Skin epidermis (tissue), 12 donors: ENCODE measurements around the gene ZNF443.
"Not testable (repeated sequence)": the region's sequence is repeated elsewhere in the genome, so short reads cannot be mapped to it uniquely, and the experiment has no call there.

ENCODE experiments used
- H3K27ac ChIP-seq, 21 experiments: fragments of 200-600 bp; sonication (generic) in 11 of 21; one replicate each; pipeline ENCODE4 v1.5.0; 2020; ENCODE audit warnings: mild to moderate bottlenecking in 3 of 21, inconsistent platforms in 2 of 21, moderate library complexity in 2 of 21
- H3K4me3 ChIP-seq, 7 experiments: fragments of 200-600 bp; sonication (generic) in 2 of 7; one replicate each; pipeline ENCODE4 v1.5.0; 2020; ENCODE audit warnings: inconsistent platforms in 2 of 7, mild to moderate bottlenecking in 2 of 7, moderate library complexity in 1 of 7

The ZNF443 gene

GRCh38 chr19:12425888-12426274, 14.9 kb downstream of the ZNF443 start:
- no peak overlapping the region for H3K27ac ChIP-seq
- no peak overlapping the region for H3K4me3 ChIP-seq

DNA sequence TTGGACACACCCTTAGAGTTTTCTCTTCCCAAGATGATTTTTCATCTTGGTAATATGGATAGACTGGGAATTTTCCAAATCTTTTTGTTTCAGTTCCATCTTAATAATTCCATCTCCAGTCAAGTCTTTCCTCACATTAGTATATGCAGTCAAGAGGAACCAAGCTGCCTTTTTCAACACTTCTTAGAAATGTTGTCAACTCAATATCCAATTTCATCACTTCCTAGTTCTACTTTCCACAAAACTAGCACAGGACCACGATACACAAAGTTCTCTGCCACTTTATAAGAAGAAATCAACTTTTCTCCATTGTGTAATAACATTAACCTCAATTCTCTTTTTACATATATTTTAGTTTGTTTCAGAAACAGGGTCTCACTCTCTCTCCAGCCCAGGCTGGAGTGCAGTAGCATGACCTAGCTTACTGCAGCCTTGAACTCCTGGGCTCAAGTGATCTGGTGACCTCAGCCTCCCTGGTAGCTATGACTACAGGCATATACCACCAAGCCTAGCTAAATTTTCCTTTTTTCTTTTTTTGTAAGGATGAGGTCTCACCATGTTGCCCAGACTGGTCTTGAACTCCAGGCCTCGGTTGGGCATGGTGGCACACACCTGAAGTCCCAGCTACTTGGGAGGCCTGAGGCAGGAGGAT, 15.5 kb downstream of the ZNF443 start:
- Histone ChIP-seq H3K27ac (no peak overlapping the region), H3K4me3 (no peak overlapping the region)

DNA sequence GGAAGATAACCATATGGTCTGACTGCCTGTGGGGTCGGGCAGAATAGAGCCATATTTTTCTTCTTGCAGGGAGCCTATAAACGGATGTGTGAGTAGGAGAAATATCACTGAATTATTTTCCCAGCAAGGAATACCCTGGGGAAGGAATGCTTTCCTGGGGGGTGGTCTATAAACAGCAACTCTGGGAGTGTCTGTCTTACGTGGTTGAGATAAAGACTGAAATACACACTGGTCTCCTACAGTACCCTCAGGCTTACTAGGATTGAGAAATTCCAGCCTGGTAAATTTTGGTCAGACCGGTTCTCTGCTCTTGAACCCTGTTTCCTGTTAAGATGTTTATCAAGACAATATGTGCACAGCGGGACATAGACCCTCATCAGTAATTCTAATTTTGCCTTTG, 23.5 kb downstream of the ZNF443 start:
- not testable (repeated sequence) for H3K4me3 ChIP-seq, H3K27ac ChIP-seq

GRCh38 chr19:12411893-12412292, 28.9 kb downstream of the ZNF443 start:
- Histone ChIP-seq H3K4me3 (no peak overlapping the region), H3K27ac (no peak overlapping the region)

GRCh38 chr19:12400633-12401502, 40.0 kb downstream of the ZNF443 start, which contains the start of gene ZNF799:
Gene ZNF799 (minus strand): TSS chr19:12401271. CDS start chr19:12401070, 201 bp downstream.
- H3K4me3 ChIP-seq = peak within 1 kb of the TSS; percentile 72 to 98 (median 80)
- peak within 1 kb of the TSS in 20 of 21 experiments; percentile 40 to 87 (median 80) for H3K27ac ChIP-seq

DNA sequence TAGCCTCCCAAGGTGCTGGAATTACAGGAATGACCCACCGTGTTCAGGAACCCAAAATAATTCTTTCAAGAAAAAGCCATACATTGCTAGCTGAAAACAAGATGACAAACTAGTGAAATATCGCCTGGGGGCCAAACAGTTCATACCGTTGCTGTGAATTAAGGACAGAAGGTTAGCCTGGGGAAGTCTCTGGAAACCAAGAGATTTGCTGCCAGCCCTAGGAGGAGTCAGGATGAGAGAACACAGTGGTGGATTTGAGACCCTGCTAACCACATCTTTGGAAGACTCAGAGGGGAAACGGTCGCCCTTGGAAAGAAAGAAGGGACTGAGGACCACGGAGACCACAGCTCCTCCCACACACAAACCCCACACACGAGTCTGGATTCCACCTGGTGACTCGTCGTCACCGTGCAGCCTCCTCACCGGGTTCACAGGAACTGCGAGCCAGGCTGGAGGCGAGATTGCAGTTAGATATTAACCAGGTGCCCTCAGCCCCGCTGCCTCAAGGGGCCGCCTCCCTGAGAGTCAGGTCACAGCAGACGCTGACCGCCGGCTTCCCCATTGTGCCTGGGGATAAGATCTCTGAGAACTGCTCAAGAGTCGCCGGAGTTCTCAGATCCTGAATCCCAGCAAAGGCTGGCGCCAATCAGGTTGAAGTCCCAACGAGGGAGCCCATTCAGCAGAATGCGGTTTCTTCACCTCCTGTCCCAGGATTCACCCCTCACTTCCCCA, 40.8 kb downstream of the ZNF443 start:
- Histone ChIP-seq H3K4me3 (peak overlapping the region; percentile 72 to 98 (median 80)), H3K27ac (peak overlapping the region in 20 of 21 experiments; percentile 40 to 87 (median 80))

GRCh38 chr19:12391148-12391547, 49.7 kb downstream of the ZNF443 start:
- H3K4me3 ChIP-seq, H3K27ac ChIP-seq: not testable (repeated sequence)

GRCh38 chr19:12386365-12386764, 54.5 kb downstream of the ZNF443 start:
- not testable (repeated sequence) for H3K4me3 ChIP-seq, H3K27ac ChIP-seq

DNA sequence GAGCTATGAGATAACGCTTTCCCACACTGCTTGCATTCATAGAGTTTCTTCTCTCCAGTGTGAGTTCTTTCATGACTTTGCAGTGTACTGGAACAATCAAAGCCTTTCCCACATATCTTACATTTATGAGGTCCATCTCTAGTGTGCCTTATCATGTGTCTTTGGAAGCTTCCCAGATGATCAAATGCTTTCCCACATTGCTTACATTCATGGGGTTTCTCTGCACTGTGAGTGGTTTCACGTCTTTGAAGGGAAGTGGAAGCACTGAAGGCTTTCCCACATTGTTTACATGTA, 60.4 kb downstream of the ZNF443 start:
- H3K27ac ChIP-seq = no peak overlapping the region
- no peak overlapping the region for H3K4me3 ChIP-seq

- H3K27ac ChIP-seq = no peak overlapping the region
- H3K4me3 ChIP-seq = no peak overlapping the region
Observed at GRCh38 chr19:12379732-12380443, 60.9 kb downstream of the ZNF443 start.
